CD14-positive monocyte (primary cell): Measurements from ENCODE around the gene SPR. TPM values are rescaled to one million over a fixed set of nuclear protein-coding genes. Genes with fewer than 3 reads are reported as not detected.

Experiments used
- DNase-seq, 3 donors: peaks; one replicate each; pipeline ENCODE4 v3.0.0-alpha.2; 2011 to 2022
- H2AFZ ChIP-seq: 2 replicates; pipeline ENCODE4 v1.6.0; 2012; ENCODE audit warnings: mild to moderate bottlenecking, low read depth, low read length, inconsistent platforms; ENCODE audit not compliant: insufficient read depth, poor library complexity, severe bottlenecking
- H3K27ac ChIP-seq, 2 donors: 1 replicate in 1 of 2; 2 replicates in 1 of 2; pipeline ENCODE4 v1.5.1; 2012 to 2013; ENCODE audit warnings: low read length in 2 of 2, control low read depth in 1 of 2, inconsistent platforms in 1 of 2, low read depth in 1 of 2, mild to moderate bottlenecking in 1 of 2
- H3K27me3 ChIP-seq, 2 donors: one replicate each; pipeline versions ENCODE4 v1.6.0 to v1.6.1; 2011 to 2013; ENCODE audit warnings: low read length in 2 of 2; ENCODE audit not compliant: control insufficient read depth in 2 of 2, insufficient read depth in 2 of 2
- H3K36me3 ChIP-seq, 2 donors: replicated peaks in 1 of 2; 1 replicate in 1 of 2; 2 replicates in 1 of 2; pipeline versions ENCODE4 v1.5.1 to v1.6.1; 2012 to 2013; ENCODE audit warnings: low read length in 2 of 2, control low read depth in 1 of 2, inconsistent platforms in 1 of 2, mild to moderate bottlenecking in 1 of 2; ENCODE audit not compliant: insufficient read depth in 2 of 2, control insufficient read depth in 1 of 2
- H3K4me1 ChIP-seq, 2 donors: 1 replicate in 1 of 2; 2 replicates in 1 of 2; pipeline versions ENCODE4 v1.5.1 to v1.6.1; 2012 to 2013; ENCODE audit warnings: low read length in 2 of 2, control low read depth in 1 of 2, inconsistent platforms in 1 of 2, mild to moderate bottlenecking in 1 of 2, moderate library complexity in 1 of 2; ENCODE audit not compliant: insufficient read depth in 2 of 2, control insufficient read depth in 1 of 2
- H3K4me2 ChIP-seq: replicated peaks from 2 replicates; pipeline ENCODE3; 2012; ENCODE audit warnings: low read length, moderate library complexity, mild to moderate bottlenecking; ENCODE audit not compliant: poor library complexity, severe bottlenecking; ENCODE audit errors: extremely low read depth
- H3K4me3 ChIP-seq, 3 experiments: fragments of 200-600 bp in 1 of 3; sonication (generic) in 1 of 3; replicated peaks in 1 of 3; 1 replicate in 2 of 3; 2 replicates in 1 of 3; pipeline ENCODE4 v1.5.1; 2011 to 2013; ENCODE audit warnings: low read length in 3 of 3, mild to moderate bottlenecking in 3 of 3, control low read depth in 2 of 3, low read depth in 2 of 3, inconsistent platforms in 1 of 3, moderate library complexity in 1 of 3
- H3K79me2 ChIP-seq: 2 replicates; pipeline ENCODE4 v1.6.0; 2012; ENCODE audit warnings: mild to moderate bottlenecking, control low read depth, inconsistent platforms, low read length, moderate library complexity; ENCODE audit not compliant: insufficient read depth
- H3K9ac ChIP-seq: 2 replicates; pipeline ENCODE4 v1.6.0; 2017; ENCODE audit warnings: low read length, mild to moderate bottlenecking; ENCODE audit not compliant: insufficient read depth, poor library complexity, severe bottlenecking
- H3K9me3 ChIP-seq, 2 donors: replicated peaks in 1 of 2; 1 replicate in 1 of 2; 2 replicates in 1 of 2; pipeline versions ENCODE4 v1.5.1 to v1.6.1; 2012 to 2013; ENCODE audit warnings: low read length in 2 of 2, control low read depth in 1 of 2; ENCODE audit not compliant: control insufficient read depth in 1 of 2, insufficient read depth in 1 of 2
- H4K20me1 ChIP-seq: 2 replicates; pipeline ENCODE4 v1.6.0; 2012; ENCODE audit warnings: mild to moderate bottlenecking, low read length, control low read depth, moderate library complexity; ENCODE audit not compliant: insufficient read depth
- H3K27ac Mint-ChIP-seq, 7 donors: one replicate each; pipeline ENCODE4 v1.8.0; 2020; ENCODE audit warnings: mild to moderate bottlenecking in 7 of 7, mixed read lengths in 7 of 7, moderate library complexity in 6 of 7, inconsistent platforms in 2 of 7
- H3K27me3 Mint-ChIP-seq, 3 donors: one replicate each; pipeline ENCODE4 v1.8.0; 2021 to 2022; ENCODE audit warnings: low read depth in 3 of 3, mild to moderate bottlenecking in 3 of 3, mixed read lengths in 3 of 3, moderate library complexity in 3 of 3, inconsistent platforms in 1 of 3
- H3K36me3 Mint-ChIP-seq, 2 donors: one replicate each; pipeline ENCODE4 v1.8.0; 2020; ENCODE audit warnings: mixed read lengths in 2 of 2, inconsistent platforms in 1 of 2, mild to moderate bottlenecking in 1 of 2
- H3K4me1 Mint-ChIP-seq: one replicate; pipeline ENCODE4 v1.8.0; 2020; ENCODE audit warnings: mild to moderate bottlenecking, mixed read lengths
- H3K4me3 Mint-ChIP-seq, 2 donors: one replicate each; pipeline ENCODE4 v1.8.0; 2020; ENCODE audit warnings: mild to moderate bottlenecking in 2 of 2, mixed read lengths in 2 of 2, moderate library complexity in 1 of 2
- H3K9me3 Mint-ChIP-seq, 7 donors: one replicate each; pipeline ENCODE4 v1.8.0; 2020 to 2022; ENCODE audit warnings: mixed read lengths in 7 of 7, mild to moderate bottlenecking in 6 of 7, moderate library complexity in 6 of 7, inconsistent platforms in 2 of 7
- WGBS: methylation state at CpG from one replicate; pipeline ENCODE4 v1.1.5; 2013; ENCODE audit warnings: missing lambda C conversion rate; ENCODE audit not compliant: insufficient coverage; 5-methylcytosine and 5-hydroxymethylcytosine counted together
- intact Hi-C, 2 donors: fragments of 100-400 bp; cut with micrococcal nuclease; formaldehyde crosslinking; loops; one replicate each; pipeline versions ENCODE4 v1.15.0 to v1.15.1; 2023
- polyA plus RNA-seq, 3 donors: library from polyadenylated mRNA; depleted of rRNA in 1 of 3; unstranded in 2 of 3; stranded (reverse) in 1 of 3; fragments of 300-500 nt in 2 of 3; fragments of >200 nt in 1 of 3; fragmentation: Illumina TruSeq in 2 of 3; gene quantifications; 1 replicate in 2 of 3; 2 replicates in 1 of 3; pipeline ENCODE4 v1.2.3, GENCODE V29; 2012 to 2021
- TF ChIP-seq, protein P1 (sequence below): fragments of 200-600 bp; IDR thresholded peaks from one replicate; pipeline ENCODE4 v1.8.0; 2022; ENCODE audit warnings: antibody characterized with exemption, mild to moderate bottlenecking

SPR gene
- polyA plus RNA-seq, 3 donors, result 2.9 to 12.5 (median 7.6) TPM

DNA sequence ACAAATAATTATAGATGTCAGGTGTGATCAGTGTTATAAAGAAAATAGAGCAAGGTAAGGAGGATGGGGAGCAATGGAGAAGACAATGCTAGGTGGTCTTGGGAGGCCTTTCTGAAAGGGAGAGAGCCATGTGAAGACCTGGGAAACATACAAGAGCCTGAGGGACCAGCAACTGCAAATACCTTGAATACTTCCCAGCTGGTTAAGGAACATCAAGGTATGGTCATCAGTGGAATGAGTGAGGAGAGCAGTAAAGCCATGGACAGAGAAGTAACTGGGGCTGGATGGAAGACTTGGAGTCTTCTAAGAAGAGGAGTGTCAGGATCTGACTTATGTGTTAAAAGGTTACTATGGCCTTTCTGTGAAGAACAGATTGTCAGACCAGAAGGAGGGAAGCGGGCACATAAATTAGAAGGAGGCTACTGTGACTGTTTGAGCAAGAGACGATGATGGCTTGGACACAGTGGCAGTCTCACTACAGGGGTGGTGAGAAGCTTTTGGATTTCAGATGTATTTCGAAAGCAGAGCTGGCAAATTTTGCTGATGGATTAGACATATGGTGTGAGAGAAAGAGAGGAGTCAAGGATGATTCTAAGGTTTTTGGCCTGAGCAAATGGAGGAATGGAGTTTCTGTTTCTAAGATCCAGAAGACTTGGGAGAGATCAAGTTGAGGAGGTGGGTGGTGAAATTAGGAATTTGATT, 38.6 kb upstream of the SPR start:
- H3K27ac ChIP-seq, result no peak overlapping the region
- H3K36me3 ChIP-seq, result no peaks in the 10 kb centered on the region
- DNase-seq, result no peak
- no peaks in the 10 kb centered on the region for H3K9me3 Mint-ChIP-seq
- no peaks in the 10 kb centered on the region for H3K9me3 ChIP-seq
- no peaks in the 10 kb centered on the region for H3K4me1 Mint-ChIP-seq
- no peak overlapping the region for H3K27ac Mint-ChIP-seq
- no peak overlapping the region for H3K4me2 ChIP-seq
- no peaks in the 10 kb centered on the region for H3K27me3 ChIP-seq
- H2AFZ ChIP-seq, result no peak overlapping the region
- TF ChIP-seq, protein P1, sequence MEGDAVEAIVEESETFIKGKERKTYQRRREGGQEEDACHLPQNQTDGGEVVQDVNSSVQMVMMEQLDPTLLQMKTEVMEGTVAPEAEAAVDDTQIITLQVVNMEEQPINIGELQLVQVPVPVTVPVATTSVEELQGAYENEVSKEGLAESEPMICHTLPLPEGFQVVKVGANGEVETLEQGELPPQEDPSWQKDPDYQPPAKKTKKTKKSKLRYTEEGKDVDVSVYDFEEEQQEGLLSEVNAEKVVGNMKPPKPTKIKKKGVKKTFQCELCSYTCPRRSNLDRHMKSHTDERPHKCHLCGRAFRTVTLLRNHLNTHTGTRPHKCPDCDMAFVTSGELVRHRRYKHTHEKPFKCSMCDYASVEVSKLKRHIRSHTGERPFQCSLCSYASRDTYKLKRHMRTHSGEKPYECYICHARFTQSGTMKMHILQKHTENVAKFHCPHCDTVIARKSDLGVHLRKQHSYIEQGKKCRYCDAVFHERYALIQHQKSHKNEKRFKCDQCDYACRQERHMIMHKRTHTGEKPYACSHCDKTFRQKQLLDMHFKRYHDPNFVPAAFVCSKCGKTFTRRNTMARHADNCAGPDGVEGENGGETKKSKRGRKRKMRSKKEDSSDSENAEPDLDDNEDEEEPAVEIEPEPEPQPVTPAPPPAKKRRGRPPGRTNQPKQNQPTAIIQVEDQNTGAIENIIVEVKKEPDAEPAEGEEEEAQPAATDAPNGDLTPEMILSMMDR, result no peak
- H3K4me1 ChIP-seq, result no peaks in the 10 kb centered on the region
- H3K4me3 ChIP-seq, result no peak overlapping the region
- H4K20me1 ChIP-seq, result no peaks in the 10 kb centered on the region
- H3K4me3 Mint-ChIP-seq, result no peak overlapping the region
- intact Hi-C loops, result no loop called here
- no peaks in the 10 kb centered on the region for H3K36me3 Mint-ChIP-seq
- no peaks in the 10 kb centered on the region for H3K79me2 ChIP-seq
- H3K27me3 Mint-ChIP-seq, result peaks cover 8 to 12% (median 9%) of the 10 kb centered on the region in 3 donors
- H3K9ac ChIP-seq, result no peak overlapping the region
- WGBS, result 89% methylated on average over 3 of the region's 3 CpGs

DNA sequence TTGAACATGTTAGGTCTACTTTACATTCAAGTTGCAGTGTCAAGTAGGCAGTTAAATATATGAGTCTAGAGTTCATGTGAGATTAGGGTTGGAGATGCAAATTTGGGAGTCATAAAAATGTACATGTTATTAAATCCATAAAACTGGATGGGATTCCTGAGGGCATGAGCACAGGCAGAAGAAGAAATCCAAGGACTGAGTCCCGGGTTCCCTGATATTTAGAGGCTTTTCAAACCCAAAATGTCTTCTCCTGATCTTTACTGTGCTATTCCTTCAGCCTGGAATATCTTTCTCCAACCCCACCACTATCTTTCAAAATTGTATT, 38.1 kb upstream of the SPR start:
- Histone ChIP-seq H4K20me1 (no peaks in the 10 kb centered on the region), H3K9me3 (no peaks in the 10 kb centered on the region), H3K27me3 (no peaks in the 10 kb centered on the region), H3K4me1 (no peaks in the 10 kb centered on the region), H3K4me2 (no peak overlapping the region), H3K4me3 (no peak overlapping the region), H2AFZ (no peak overlapping the region), H3K79me2 (no peaks in the 10 kb centered on the region), H3K36me3 (no peaks in the 10 kb centered on the region), H3K27ac (no peak overlapping the region), H3K9ac (no peak overlapping the region)
- TF ChIP-seq, protein P1, result no peak
- H3K4me3 Mint-ChIP-seq, result no peak overlapping the region
- no peaks in the 10 kb centered on the region for H3K36me3 Mint-ChIP-seq
- 60% methylated on average over 1 of the region's 1 CpG for WGBS
- H3K4me1 Mint-ChIP-seq, result no peaks in the 10 kb centered on the region
- H3K9me3 Mint-ChIP-seq, result no peaks in the 10 kb centered on the region
- no peak for DNase-seq
- H3K27ac Mint-ChIP-seq, result no peak overlapping the region
- peaks cover 8 to 12% (median 12%) of the 10 kb centered on the region in 3 donors for H3K27me3 Mint-ChIP-seq
- intact Hi-C loops, result no loop called here
